Amniotic stem cell (primary cell): Measurements from ENCODE around the gene NT5DC4.

Experiments
- DNase-seq: peaks from one replicate; lab custom pipeline; 2025; lab: John Stamatoyannopoulos, UW

Gene NT5DC4

GRCh38 chr2:112754564-112754963 is 33.7 kb downstream of the NT5DC4 start:
- DNase-seq, result no peak

GRCh38 chr2:112755444-112755843 is 34.6 kb downstream of the NT5DC4 start:
- DNase-seq, result no peak

- DNase-seq, result no peak
Measured at GRCh38 chr2:112756207-112756606, 35.4 kb downstream of the NT5DC4 start.

DNA sequence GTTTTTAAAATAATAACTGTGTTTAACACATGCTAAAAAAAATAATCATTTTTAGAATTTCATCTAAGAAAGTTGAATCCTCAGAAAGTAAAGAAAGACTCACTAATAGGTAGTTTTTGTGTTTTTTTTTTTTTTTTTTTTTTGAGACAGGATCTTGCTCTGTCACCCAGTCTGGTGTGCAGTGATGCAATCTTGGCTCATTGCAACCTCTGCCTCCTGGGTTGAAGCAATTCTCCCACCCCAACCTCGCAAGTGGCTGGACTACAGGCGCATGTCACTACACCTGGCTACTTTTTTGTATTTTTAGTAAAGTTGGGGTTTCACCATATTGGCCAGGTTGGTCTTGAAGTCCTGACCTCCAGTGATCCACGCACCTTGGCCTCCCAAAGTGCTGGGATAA is 36.4 kb downstream of the NT5DC4 start:
- DNase-seq, result no peak

GRCh38 chr2:112758711-112759110 is 37.9 kb downstream of the NT5DC4 start:
- DNase-seq, result no peak

DNA sequence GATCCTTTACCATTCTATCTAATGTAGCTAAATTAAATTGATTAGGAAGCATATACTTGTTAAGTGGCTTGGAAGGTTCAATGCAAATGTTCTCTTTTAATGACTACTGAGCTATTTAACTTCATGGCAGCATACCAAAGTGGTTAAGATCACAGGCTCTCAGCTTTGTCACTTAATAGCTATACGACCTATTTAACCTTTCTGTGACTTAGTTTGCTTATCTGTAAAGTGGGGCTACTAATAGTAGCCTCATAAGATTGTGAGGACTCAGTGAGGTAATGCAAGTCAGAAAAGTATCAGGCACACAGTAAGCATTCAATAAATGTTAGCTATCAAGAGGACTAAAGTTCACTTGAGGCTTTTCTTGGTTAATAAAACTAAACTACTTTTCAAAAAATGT is 39.3 kb downstream of the NT5DC4 start:
- DNase-seq, result no peak

DNA sequence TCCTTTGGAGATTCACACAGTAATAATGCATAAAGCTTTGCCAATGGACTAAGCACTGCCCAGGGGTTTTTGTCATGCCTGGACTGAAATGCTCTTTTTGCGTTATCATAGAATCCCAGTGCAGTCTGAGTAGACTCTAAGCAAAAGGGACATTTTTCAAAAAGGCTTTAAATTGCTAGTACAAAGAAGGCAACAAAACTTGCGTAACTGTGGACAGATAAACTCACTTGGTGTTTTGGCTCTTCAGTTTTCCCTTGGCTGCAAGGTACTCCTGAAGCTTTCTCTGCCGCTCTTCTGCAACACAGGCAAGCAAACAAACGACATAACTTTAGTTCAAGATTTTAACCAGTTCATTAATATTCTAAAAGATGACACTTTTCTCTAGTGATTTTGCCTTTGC is 41.5 kb downstream of the NT5DC4 start:
- DNase-seq, result no peak

DNA sequence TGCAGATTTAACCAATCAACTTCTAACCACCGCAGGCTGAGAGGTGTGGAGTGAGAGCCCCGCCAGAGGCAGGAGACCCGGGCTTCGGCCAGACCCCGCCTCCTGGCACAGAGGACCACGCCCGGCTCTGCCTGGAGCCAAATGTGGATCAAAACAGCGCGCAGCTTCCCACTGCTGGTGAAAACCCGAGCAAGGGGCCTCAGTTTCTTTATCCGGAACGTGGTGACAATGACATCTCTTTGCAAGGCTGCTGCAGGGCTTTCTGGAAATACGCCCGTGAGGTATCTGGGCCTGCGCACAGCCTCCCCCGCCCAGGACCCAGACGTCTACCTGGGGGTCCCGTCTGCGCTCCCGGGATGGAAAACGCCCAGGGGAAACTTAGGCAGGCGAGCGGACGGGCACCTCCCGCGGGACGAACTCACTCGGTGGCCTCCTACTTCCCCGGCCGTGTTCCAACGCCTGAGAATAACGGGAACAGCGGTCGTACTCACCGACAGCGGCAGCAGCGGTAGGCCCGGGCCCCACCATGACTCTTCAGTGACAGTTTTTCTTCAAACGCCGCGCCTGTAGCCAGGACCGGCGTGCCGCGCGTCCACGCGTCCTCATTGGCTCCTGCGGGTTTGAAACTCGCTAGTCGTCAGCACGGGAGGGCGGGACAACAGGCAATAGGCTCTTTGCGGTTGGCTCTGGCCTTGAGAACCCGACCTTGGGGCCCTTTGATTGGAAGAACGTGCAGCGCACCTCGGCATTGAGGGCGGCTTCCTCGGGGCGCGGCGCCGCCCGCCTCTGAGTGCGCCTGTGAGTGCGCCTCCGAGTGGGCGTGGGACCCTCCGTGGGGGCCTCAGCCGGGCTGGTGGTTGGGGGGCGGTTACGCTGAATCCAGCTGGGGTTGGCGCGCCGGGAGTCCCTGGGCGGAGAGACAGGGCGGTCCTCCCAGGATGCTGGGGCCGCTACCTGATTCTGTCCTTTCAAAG is 43.5 kb downstream of the NT5DC4 start, which contains the start of gene CKAP2L:
Gene CKAP2L, minus strand, starts transcription at position 539 of the 974 bp plus-strand sequence. Its CDS starts 11 bp downstream, at position 528.
- peak; percentile 94 for DNase-seq

GRCh38 chr2:112765251-112765650 is 44.4 kb downstream of the NT5DC4 start:
- no peak for DNase-seq

DNA sequence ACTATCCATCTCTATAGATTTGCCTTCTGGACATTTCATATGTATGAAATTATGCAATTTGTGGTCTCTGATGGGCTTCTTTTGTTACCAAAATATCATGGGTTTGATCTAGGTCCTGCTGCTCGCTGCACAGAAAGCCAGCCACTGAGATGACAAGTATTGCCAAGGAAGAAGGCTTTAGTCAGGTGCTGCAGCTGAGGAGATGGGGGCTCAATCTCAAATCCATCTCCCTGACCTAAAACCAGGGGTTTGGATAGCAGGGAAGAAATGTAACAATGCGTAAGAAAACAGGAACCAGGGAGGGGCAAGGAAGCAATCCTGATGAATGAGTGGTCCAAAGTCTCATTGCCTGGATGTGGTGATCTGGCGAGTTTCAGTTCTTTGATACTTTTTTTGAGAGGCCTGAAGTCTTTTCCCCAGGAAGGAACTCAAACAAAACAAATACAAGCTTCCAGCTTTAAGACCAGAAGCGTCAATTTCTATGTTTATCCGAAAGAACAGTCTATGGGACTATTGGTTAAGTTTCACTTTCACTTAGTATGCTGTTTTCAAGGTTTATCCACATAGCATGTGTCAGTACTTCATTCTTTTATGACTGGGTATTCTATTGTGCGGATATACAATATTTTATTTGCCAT is 47.0 kb downstream of the NT5DC4 start:
- DNase-seq, result no peak

- no peak for DNase-seq
Measured at GRCh38 chr2:112768432-112768831, 47.6 kb downstream of the NT5DC4 start.

- no peak for DNase-seq
Measured at GRCh38 chr2:112772322-112772721, 51.5 kb downstream of the NT5DC4 start.

- DNase-seq, result no peak
Measured at GRCh38 chr2:112772911-112773475, 52.2 kb downstream of the NT5DC4 start.

- no peak for DNase-seq
Measured at GRCh38 chr2:112773556-112773955, 52.7 kb downstream of the NT5DC4 start.

GRCh38 chr2:112774536-112775285 is 53.9 kb downstream of the NT5DC4 start:
- DNase-seq, result no peak

DNA sequence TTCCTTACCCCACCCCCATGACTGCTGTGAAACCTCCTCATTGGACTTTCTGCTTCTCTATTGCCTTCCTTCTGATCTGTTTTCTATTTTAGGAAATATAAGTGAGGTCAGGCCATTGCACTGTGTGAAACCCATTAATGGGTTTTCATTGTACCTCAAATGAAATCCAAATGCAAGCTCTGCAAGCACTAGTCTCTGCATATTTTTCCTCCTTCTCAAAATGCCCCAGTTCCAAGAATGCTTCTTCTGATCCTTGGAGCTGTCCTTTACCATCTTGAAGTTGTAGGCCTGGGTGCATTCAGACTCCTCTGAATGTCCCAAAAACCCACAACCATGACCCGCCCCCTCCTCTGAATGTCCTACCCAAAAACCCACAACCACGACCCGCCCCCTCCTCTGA is 55.3 kb downstream of the NT5DC4 start:
- no peak for DNase-seq

GRCh38 chr2:112777036-112777435 is 56.2 kb downstream of the NT5DC4 start:
- DNase-seq, result no peak

DNA sequence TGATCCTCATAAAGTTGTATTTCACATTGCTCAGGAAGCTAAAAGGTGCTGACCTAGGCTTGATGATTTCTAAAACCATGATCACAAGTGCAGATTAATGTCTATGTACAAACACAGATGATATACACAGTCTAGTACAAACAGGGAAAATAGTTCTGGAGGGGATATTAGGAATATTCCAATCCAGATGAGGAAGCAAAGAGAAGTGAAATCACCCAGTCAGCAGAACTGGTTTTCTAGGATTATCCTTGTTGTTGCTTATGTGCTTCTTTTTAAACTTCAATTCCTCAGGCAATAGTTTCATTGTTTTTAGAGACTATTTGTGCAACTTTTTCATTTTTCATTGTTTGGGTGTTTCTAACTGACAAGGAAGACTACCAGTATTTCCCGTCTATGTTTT is 58.8 kb downstream of the NT5DC4 start:
- no peak for DNase-seq

- no peak for DNase-seq
Measured at GRCh38 chr2:112782234-112782799, 61.5 kb downstream of the NT5DC4 start.

DNA sequence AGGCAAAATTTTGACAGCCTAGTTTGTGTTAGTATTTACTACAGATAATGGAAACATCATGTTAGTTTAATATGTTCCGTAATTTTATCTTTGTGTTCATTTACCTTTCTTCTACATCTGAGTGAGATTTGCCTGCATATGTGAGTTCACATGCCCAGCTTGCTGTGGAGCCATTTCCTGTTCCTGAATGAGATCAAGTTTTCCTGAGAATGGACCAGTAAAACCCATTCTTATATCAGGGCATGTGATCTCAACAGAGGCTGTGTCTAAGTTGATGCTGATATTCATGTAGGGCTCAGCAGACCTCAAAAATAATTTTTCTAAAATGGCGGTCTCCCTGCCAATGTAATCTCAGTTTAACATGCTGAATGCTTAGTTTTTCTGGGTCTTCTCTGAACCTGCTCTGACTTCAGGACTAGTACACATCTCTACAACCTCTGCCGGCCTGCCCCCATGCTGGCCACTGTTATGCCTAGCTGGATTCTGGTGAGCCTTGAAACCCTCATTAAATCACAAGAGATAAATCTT is 62.4 kb downstream of the NT5DC4 start:
- no peak for DNase-seq
